Measurements from ENCODE around the gene ZNF277.

- TF ChIP-seq EZH2 (IDR thresholded peaks at IDR 0.05; ENCODE audit: low read depth): no peak
- TF ChIP-seq, protein P1, sequence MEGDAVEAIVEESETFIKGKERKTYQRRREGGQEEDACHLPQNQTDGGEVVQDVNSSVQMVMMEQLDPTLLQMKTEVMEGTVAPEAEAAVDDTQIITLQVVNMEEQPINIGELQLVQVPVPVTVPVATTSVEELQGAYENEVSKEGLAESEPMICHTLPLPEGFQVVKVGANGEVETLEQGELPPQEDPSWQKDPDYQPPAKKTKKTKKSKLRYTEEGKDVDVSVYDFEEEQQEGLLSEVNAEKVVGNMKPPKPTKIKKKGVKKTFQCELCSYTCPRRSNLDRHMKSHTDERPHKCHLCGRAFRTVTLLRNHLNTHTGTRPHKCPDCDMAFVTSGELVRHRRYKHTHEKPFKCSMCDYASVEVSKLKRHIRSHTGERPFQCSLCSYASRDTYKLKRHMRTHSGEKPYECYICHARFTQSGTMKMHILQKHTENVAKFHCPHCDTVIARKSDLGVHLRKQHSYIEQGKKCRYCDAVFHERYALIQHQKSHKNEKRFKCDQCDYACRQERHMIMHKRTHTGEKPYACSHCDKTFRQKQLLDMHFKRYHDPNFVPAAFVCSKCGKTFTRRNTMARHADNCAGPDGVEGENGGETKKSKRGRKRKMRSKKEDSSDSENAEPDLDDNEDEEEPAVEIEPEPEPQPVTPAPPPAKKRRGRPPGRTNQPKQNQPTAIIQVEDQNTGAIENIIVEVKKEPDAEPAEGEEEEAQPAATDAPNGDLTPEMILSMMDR (conservative IDR thresholded peaks at IDR 0.05): no peak
These were observed 115.6 kb downstream of the ZNF277 start for GRCh38 chr7:112322070-112322469.
